ENCODE measurements around the gene DHCR7.
"Not testable (repeated sequence)": the region's sequence is repeated elsewhere in the genome, so short reads cannot be mapped to it uniquely, and the experiment has no call there.

The DHCR7 gene

DNA sequence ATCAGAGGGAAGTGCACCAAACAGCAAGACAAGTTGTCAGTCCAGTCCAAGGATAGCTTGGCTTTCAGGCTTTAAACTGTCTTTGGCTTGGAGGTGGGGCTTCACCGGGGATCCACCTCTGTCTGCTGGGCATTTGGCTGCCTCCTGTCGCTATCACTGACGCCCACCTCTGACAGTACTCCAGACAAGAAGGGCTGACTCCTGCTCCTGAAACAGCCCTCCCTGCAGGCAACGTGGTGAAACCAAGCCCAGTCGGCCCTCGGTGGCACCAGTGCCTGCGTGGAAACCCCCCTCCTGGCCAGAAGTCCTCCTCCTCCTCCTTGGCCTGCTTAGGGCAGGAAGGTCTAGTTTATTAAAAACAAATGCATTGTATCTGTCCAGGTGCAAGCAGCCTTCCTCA lies 16.9 kb downstream of the DHCR7 start:
- H3K36me3 Mint-ChIP-seq (ENCODE audit: low read depth): peaks cover 9% of the 10 kb centered on the region
- no peaks in the 10 kb centered on the region for H3K9me3 Mint-ChIP-seq
- no peaks in the 10 kb centered on the region for H3K27me3 Mint-ChIP-seq (ENCODE audit: low read depth)
- peaks cover 4% of the 10 kb centered on the region for H3K4me1 Mint-ChIP-seq (ENCODE audit: low read depth)
- no peak overlapping the region for H3K27ac Mint-ChIP-seq
- H3K4me3 Mint-ChIP-seq: no peak overlapping the region

DNA sequence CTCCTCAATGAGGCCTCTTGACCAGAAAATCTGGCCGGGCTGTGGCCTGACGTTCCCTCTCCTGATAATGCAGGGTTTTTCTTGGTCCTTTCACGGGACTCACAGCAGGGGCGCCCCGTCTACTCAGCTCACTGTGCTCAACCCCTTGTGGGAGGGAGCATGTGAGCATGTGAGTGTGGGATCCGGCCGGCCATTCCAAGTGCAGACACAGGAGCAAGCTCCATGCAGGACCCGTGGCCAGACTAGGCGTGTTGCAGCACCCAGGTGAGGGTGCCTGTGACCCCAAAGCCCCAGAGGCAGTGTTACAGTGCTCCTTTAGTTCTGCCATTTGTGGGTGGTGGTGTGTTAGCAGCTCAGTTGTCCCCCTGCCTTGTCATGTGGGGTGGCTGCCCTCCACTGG lies 18.0 kb downstream of the DHCR7 start:
- H3K27ac Mint-ChIP-seq: no peak overlapping the region
- H3K4me1 Mint-ChIP-seq (ENCODE audit: low read depth): peaks cover 4% of the 10 kb centered on the region
- no peak overlapping the region for H3K4me3 Mint-ChIP-seq
- no peaks in the 10 kb centered on the region for H3K9me3 Mint-ChIP-seq
- H3K27me3 Mint-ChIP-seq (ENCODE audit: low read depth): no peaks in the 10 kb centered on the region
- peaks cover 7% of the 10 kb centered on the region for H3K36me3 Mint-ChIP-seq (ENCODE audit: low read depth)

GRCh38 chr11:71429701-71430100 lies 18.5 kb downstream of the DHCR7 start:
- Mint-ChIP-seq H3K27ac (no peak overlapping the region), H3K4me3 (no peak overlapping the region), H3K36me3 (ENCODE audit: low read depth) (peaks cover 6% of the 10 kb centered on the region), H3K9me3 (no peaks in the 10 kb centered on the region), H3K27me3 (ENCODE audit: low read depth) (no peaks in the 10 kb centered on the region), H3K4me1 (ENCODE audit: low read depth) (peaks cover 4% of the 10 kb centered on the region)

- Mint-ChIP-seq H3K27me3 (ENCODE audit: low read depth) (no peaks in the 10 kb centered on the region), H3K36me3 (ENCODE audit: low read depth) (peaks cover 3% of the 10 kb centered on the region), H3K27ac (no peak overlapping the region), H3K4me1 (ENCODE audit: low read depth) (peaks cover 4% of the 10 kb centered on the region), H3K9me3 (no peaks in the 10 kb centered on the region), H3K4me3 (no peak overlapping the region)
Observed at GRCh38 chr11:71428861-71429435, 19.2 kb downstream of the DHCR7 start.

GRCh38 chr11:71426413-71426812 lies 21.8 kb downstream of the DHCR7 start:
- Mint-ChIP-seq H3K27ac (no peak overlapping the region), H3K9me3 (no peaks in the 10 kb centered on the region), H3K27me3 (ENCODE audit: low read depth) (no peaks in the 10 kb centered on the region), H3K4me1 (ENCODE audit: low read depth) (peaks cover 4% of the 10 kb centered on the region), H3K36me3 (ENCODE audit: low read depth) (no peaks in the 10 kb centered on the region), H3K4me3 (no peak overlapping the region)

DNA sequence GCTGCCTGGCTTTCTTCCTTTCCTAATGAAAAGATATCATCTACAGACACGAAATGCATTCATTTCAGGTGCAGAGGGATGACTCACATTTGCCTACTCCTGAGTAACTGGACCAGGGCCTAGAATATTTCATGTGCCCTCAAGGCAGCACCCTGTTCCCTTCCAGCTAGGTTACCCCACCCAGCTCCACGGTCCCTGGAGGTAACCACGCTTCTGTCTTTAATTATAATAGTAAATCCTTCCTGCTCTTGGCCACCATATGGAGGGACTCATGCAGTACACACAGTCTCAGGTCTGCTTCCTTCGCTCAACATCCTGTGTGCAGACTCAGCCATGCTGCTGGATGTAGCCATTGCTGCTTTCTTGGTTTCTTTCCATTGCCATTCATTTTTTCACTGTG lies 22.3 kb downstream of the DHCR7 start:
- Mint-ChIP-seq H3K9me3 (no peaks in the 10 kb centered on the region), H3K4me3 (no peak overlapping the region), H3K4me1 (ENCODE audit: low read depth) (peaks cover 4% of the 10 kb centered on the region), H3K27ac (no peak overlapping the region), H3K36me3 (ENCODE audit: low read depth) (no peaks in the 10 kb centered on the region), H3K27me3 (ENCODE audit: low read depth) (no peaks in the 10 kb centered on the region)

DNA sequence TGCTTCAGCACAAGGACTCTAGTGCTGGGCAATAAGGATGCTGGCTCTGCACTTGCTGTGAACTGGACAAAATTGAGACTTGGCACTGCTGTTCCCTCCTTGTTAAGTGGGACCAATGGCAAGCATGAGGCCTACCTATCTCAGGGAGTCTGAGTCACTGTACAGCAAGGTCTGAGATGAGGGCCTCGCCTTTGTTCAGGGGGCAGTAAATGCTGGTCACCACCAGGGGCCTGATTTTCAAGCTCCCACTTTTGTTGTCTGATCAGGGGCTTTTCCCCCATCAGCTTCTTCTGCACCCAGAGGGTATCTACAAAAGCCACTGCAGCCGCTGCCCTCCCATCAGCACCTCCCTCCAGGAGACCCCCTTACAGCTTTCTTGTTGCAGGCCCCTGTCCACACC lies 22.8 kb downstream of the DHCR7 start:
- no peaks in the 10 kb centered on the region for H3K27me3 Mint-ChIP-seq (ENCODE audit: low read depth)
- H3K36me3 Mint-ChIP-seq (ENCODE audit: low read depth): no peaks in the 10 kb centered on the region
- no peak overlapping the region for H3K4me3 Mint-ChIP-seq
- H3K9me3 Mint-ChIP-seq: no peaks in the 10 kb centered on the region
- no peak overlapping the region for H3K27ac Mint-ChIP-seq
- peaks cover 4% of the 10 kb centered on the region for H3K4me1 Mint-ChIP-seq (ENCODE audit: low read depth)

- H3K27me3 Mint-ChIP-seq (ENCODE audit: low read depth): no peaks in the 10 kb centered on the region
- H3K27ac Mint-ChIP-seq: no peak overlapping the region
- H3K9me3 Mint-ChIP-seq: no peaks in the 10 kb centered on the region
- H3K4me3 Mint-ChIP-seq: no peak overlapping the region
- H3K36me3 Mint-ChIP-seq (ENCODE audit: low read depth): no peaks in the 10 kb centered on the region
- H3K4me1 Mint-ChIP-seq (ENCODE audit: low read depth): no peaks in the 10 kb centered on the region
Observed at GRCh38 chr11:71423181-71423790, 24.9 kb downstream of the DHCR7 start.

DNA sequence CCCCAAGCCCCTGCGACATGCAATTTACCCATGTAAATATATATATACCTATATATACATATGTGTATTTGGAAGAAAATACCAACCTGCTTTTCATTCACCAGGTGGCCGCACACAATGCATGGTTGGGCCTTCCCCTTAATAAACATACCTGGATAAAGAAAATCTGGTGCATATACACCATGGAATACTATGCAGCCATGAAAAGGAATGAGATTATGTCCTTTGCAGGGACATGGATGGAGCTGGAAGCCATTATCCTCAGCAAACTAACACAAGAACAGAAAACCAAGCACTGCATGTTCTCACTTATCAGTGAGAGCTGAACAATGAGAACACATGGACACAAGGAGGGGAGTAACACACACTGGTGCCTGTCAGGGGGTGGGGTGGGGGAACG lies 25.9 kb downstream of the DHCR7 start:
- H3K4me3 Mint-ChIP-seq; H3K36me3 Mint-ChIP-seq (ENCODE audit: low read depth); H3K4me1 Mint-ChIP-seq (ENCODE audit: low read depth); H3K9me3 Mint-ChIP-seq; H3K27me3 Mint-ChIP-seq (ENCODE audit: low read depth); H3K27ac Mint-ChIP-seq: not testable (repeated sequence)

DNA sequence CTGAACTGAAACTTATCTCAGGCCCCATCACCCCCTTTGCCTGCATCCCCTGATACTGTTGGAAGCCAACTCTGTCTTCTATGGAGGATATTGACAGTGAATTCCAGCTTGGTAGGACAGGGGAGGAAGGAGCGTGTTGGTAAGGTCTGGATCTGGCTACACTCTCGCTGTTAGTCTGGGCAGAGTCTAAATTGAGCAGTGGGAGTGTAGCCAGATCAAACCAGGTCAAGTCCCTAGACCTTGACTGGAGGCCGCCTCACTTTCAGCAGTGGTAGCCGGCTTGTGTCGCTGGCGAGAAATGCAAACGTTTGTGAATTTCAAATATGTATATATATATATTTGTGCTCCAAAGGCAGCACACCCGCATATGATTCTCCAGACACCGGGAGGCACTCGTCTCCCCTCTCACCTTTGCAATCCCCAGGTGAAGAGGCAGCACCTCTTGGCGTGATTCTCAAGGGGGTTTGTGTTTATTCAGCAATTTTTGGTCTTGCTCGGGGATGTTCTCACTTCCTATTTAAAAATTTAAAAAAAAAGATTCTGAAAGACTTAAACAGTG lies 26.7 kb downstream of the DHCR7 start:
- no peak overlapping the region for H3K27ac Mint-ChIP-seq
- H3K9me3 Mint-ChIP-seq: no peaks in the 10 kb centered on the region
- H3K4me1 Mint-ChIP-seq (ENCODE audit: low read depth): no peaks in the 10 kb centered on the region
- H3K4me3 Mint-ChIP-seq: no peak overlapping the region
- no peaks in the 10 kb centered on the region for H3K36me3 Mint-ChIP-seq (ENCODE audit: low read depth)
- H3K27me3 Mint-ChIP-seq (ENCODE audit: low read depth): no peaks in the 10 kb centered on the region

GRCh38 chr11:71420455-71421241 lies 27.5 kb downstream of the DHCR7 start:
- H3K36me3 Mint-ChIP-seq (ENCODE audit: low read depth): no peaks in the 10 kb centered on the region
- no peaks in the 10 kb centered on the region for H3K4me1 Mint-ChIP-seq (ENCODE audit: low read depth)
- no peaks in the 10 kb centered on the region for H3K27me3 Mint-ChIP-seq (ENCODE audit: low read depth)
- no peaks in the 10 kb centered on the region for H3K9me3 Mint-ChIP-seq
- no peak overlapping the region for H3K4me3 Mint-ChIP-seq
- H3K27ac Mint-ChIP-seq: no peak overlapping the region

DNA sequence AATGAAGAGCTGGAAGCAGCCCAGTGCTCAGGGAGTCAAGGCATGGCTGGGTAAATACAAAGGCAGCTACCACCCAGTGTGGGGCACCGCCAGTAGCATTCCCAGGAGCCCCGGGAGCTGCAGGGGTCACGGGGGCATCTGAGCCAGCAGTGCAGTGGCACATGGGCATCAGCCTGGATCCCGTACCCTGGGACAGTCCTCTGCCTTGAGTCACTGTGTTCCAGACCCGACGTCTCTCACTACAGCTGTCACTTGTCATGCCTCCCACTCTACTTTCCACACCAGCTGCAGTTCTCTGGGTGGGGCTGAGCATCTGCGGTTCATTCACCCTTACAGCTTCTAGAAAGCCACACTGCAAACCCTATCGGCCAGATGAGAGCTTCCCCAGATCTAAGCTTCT lies 29.6 kb downstream of the DHCR7 start:
- Mint-ChIP-seq H3K27ac (no peak overlapping the region), H3K9me3 (no peaks in the 10 kb centered on the region), H3K4me1 (ENCODE audit: low read depth) (no peaks in the 10 kb centered on the region), H3K27me3 (ENCODE audit: low read depth) (no peaks in the 10 kb centered on the region), H3K36me3 (ENCODE audit: low read depth) (no peaks in the 10 kb centered on the region), H3K4me3 (no peak overlapping the region)

DNA sequence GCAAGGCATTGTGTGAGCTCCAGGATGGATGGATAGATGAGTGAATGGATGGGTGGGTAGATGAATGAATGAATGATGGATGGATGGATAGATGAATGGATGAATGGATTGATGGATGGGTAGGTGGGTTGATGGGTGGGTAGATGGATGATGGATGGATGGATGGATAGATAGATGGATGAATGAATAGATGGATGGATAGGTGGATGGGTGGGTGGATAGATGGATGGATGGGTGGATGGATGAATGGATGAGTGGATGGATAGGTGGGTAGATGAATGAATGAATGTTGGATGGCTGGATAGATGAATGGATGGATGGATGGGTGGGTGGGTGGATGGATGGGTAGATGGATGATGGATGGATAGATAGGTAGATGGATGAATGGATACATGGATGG lies 33.5 kb downstream of the DHCR7 start:
- no peaks in the 10 kb centered on the region for H3K9me3 Mint-ChIP-seq
- no peak overlapping the region for H3K27ac Mint-ChIP-seq
- no peaks in the 10 kb centered on the region for H3K4me1 Mint-ChIP-seq (ENCODE audit: low read depth)
- H3K27me3 Mint-ChIP-seq (ENCODE audit: low read depth): no peaks in the 10 kb centered on the region
- H3K36me3 Mint-ChIP-seq (ENCODE audit: low read depth): no peaks in the 10 kb centered on the region
- H3K4me3 Mint-ChIP-seq: no peak overlapping the region

DNA sequence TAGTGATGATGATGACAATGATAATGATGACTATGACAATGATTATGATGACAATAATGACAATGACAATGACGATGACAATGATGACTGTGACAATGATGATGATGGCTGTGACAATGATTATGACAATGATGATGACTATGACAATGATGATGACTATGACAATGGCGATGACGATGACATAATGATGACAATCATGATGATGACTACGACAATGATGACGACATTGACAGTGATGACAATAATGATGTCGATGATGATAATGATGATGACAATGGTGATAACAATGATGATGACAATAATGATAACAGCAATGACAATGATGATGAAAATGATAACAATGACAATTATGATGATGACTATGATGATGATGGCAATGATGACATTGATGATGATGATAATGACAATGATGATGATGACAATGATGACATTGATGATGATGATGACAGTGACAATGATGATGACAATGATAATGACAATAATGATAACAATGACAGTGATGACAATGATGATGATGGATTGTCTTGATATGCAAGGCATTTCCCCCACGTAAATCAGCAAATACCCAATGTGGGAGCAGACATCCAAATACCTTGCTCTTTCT lies 37.7 kb downstream of the DHCR7 start:
- H3K36me3 Mint-ChIP-seq (ENCODE audit: low read depth): no peaks in the 10 kb centered on the region
- no peak overlapping the region for H3K27ac Mint-ChIP-seq
- no peaks in the 10 kb centered on the region for H3K9me3 Mint-ChIP-seq
- no peaks in the 10 kb centered on the region for H3K27me3 Mint-ChIP-seq (ENCODE audit: low read depth)
- H3K4me1 Mint-ChIP-seq (ENCODE audit: low read depth): no peaks in the 10 kb centered on the region
- no peak overlapping the region for H3K4me3 Mint-ChIP-seq

DNA sequence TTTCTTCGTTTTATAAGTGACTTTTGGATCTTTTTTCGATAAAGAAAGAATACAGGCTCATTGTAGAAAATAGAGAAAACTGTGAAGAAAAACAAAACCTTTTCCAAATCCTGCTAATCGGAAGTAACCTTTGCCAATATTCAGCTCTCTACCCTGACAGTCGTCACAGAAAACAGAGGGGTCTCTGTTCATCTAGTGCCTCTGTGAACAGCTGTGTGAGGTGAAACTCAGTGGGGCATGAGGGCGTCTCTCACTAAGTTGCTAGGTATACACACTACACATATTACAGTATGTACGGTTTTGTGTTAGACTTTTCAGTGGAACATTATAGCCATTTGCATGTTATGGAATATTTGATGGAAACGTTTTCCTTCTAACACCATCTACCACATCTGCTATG lies 39.4 kb downstream of the DHCR7 start:
- H3K4me1 Mint-ChIP-seq (ENCODE audit: low read depth): no peaks in the 10 kb centered on the region
- no peak overlapping the region for H3K4me3 Mint-ChIP-seq
- no peak overlapping the region for H3K27ac Mint-ChIP-seq
- H3K9me3 Mint-ChIP-seq: no peaks in the 10 kb centered on the region
- H3K27me3 Mint-ChIP-seq (ENCODE audit: low read depth): no peaks in the 10 kb centered on the region
- no peaks in the 10 kb centered on the region for H3K36me3 Mint-ChIP-seq (ENCODE audit: low read depth)

Measured in T-helper 1 cell treated with Interleukin-12 subunit alpha and Interleukin-12 subunit beta and Interleukin-4 antibody, amounts not matched to agents 30 μg/mL and 1 μg/mL, for 36 hours (primary cell).